Epithelial cell of proximal tubule (primary cell): ENCODE results near the gene BRF1. TPM values are rescaled to one million over a fixed set of nuclear protein-coding genes. Genes with fewer than 3 reads are reported as not detected.

Experiments used
- DNase-seq: peaks from one replicate; pipeline ENCODE4 v3.0.0-alpha.2; 2011; ENCODE audit warnings: low read depth
- H3K4me3 ChIP-seq: 2 replicates; pipeline ENCODE4 v1.5.1; 2011; ENCODE audit warnings: low read depth, mild to moderate bottlenecking, low read length
- CTCF ChIP-seq: conservative IDR thresholded peaks from 2 replicates; pipeline ENCODE4 v1.5.1; 2012; ENCODE audit warnings: low read depth, mild to moderate bottlenecking, low read length
- total RNA-seq: library from RNA; depleted of rRNA; stranded (reverse); fragments of >200 nt; gene quantifications from 2 replicates; pipeline ENCODE4 v1.2.3, GENCODE V29; 2015

The BRF1 gene
- total RNA-seq, 1 donor from 2014 or later = 23.8 TPM

- no peak for DNase-seq
- TF ChIP-seq CTCF = no peak
These were observed 127.7 kb downstream of the BRF1 start for GRCh38 chr14:105173145-105173544.

DNA sequence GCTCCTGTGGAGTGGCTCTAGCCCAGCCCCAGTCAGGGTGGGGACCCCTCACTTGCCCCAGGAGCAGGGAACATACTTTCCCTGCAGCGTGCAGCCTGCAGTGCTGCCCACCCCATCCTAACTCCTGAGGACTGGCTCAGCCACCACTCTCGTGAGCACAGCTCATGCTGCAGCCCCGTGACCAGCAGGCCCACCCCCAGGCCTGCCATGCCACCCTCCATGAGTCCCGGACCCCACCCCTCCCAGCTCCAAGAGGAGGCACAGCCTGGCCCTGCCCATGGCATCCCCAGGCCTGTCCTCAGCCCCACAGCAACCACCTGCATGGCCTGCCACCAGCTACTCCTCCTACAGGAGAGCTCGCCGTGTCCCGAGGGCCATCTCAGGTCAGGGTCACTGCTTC is 128.3 kb downstream of the BRF1 start:
- no peak overlapping the region for H3K4me3 ChIP-seq
- DNase-seq = no peak
- no peak for TF ChIP-seq CTCF

More at GRCh38 chr14:105173145-105173544, 127.7 kb downstream of the BRF1 start:
- H3K4me3 ChIP-seq = no peak overlapping the region

DNA sequence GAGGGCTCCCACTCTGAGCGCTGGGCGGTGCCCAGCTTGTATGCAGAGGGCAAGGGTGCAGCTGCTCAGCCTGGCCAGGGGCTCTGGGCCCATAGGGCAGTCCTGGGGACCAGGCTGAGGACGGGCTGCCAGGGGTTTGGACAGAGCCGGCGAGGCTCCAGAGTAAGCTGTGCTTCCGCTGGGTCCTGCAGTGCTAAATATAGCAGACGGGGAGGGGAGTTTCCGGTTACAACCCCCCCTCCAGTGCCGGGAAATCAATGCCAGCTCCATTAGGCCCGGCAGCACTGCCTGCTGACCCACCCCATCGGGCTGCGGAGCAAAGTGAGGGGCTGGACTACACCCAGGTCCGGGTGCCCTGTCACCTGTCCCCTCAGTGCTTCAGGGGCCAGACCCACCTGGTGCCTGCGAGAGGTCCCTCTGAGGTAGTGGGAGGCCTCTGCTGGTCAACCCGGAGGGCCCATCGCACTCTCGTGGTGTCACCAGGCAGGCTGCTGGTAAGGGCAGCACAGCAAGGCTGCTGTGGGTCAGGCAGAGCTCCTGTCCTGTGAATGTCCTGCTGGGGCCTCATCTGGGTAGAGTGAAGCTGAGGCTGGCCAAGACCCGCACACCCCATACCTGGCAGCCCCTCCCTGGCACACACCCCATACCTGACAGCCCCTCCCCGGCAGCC is 129.7 kb downstream of the BRF1 start:
- no peak for TF ChIP-seq CTCF
- H3K4me3 ChIP-seq = no peak overlapping the region
- DNase-seq = no peak

- no peak for TF ChIP-seq CTCF
- DNase-seq = no peak
These were observed 130.8 kb downstream of the BRF1 start for GRCh38 chr14:105169776-105170655.

DNA sequence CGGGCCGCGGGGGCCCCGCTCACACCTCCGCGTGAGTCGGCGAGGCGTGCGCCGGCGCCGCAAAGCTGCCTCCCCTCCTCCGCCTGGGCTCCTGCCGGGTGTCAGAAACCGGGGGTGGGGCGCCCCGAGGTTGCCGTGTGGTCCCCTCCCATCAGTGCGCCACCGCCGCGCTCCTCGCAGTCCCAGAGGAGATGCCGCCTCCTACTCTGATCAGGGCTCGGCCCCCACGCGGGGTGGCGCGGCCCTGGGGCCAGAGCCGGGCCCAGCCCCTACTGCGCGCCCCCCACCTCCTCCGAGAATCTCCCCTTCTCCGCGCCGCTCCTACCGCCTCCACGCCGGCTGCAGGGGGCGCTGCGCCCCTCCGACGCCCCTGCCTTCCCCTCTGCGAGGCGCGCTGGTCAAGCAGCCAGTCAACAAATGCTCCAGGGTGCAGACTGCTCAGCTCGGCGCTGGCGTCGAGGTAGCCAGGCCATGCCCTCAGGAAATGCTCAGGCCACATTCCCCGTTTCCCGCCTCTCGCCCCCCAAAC is 131.8 kb downstream of the BRF1 start:
- no peak for DNase-seq
- peak; percentile 42 for TF ChIP-seq CTCF
- peak overlapping the region; percentile 31 for H3K4me3 ChIP-seq

More at GRCh38 chr14:105169776-105170655, 130.8 kb downstream of the BRF1 start:
- no peak overlapping the region for H3K4me3 ChIP-seq

- H3K4me3 ChIP-seq = peak within 1 kb of the TSS; percentile 50
- no peak for TF ChIP-seq CTCF
- DNase-seq = no peak
These were observed 132.3 kb downstream of the BRF1 start, which contains the start of gene JAG2 for GRCh38 chr14:105168496-105168978. Gene JAG2 (minus strand): TSS chr14:105168776. CDS start chr14:105168420, 356 bp downstream.
